SK-N-MC (cell line): ENCODE data around the gene TRPM4.

Experiments used
- EZH2 ChIP-seq: fragments of 200-600 bp; sonication (generic); IDR thresholded peaks from one replicate; pipeline ENCODE4 v1.6.1; 2017; ENCODE audit warnings: antibody characterized with exemption
- POLR2AphosphoS5 ChIP-seq: IDR thresholded peaks from 2 replicates; pipeline ENCODE4 v1.6.1; 2012; ENCODE audit warnings: mild to moderate bottlenecking, low read depth, low read length, borderline replicate concordance

DNA sequence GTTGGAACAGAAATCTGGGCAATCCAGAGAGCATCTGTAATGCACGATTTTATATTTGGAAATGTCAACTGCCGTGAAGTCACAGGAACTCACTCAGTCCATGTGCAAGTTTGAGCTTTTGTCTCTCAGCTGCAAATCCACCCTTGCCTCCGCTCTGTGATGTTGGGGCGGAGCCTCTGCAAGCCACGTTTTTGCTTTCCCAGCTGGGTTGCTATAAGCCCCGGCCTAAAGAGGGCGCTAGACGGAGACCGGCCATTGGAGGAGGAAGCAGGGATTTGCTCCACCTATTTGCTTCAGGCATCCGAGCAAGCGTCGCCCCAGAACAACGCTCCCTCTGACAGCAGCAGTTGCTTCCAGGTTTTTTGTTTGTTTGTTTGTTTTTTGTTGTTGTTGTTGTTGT, 56.2 kb downstream of the TRPM4 start:
- TF ChIP-seq POLR2AphosphoS5, result peak; percentile 14; the same call in 1 of the 2 replicates
- TF ChIP-seq EZH2, result no peak
